Measurements from ENCODE around the gene ATP4A.
A peak's percentile ranks its signal among the peaks of the same experiment; 100 is the strongest.

ATP4A gene

DNA sequence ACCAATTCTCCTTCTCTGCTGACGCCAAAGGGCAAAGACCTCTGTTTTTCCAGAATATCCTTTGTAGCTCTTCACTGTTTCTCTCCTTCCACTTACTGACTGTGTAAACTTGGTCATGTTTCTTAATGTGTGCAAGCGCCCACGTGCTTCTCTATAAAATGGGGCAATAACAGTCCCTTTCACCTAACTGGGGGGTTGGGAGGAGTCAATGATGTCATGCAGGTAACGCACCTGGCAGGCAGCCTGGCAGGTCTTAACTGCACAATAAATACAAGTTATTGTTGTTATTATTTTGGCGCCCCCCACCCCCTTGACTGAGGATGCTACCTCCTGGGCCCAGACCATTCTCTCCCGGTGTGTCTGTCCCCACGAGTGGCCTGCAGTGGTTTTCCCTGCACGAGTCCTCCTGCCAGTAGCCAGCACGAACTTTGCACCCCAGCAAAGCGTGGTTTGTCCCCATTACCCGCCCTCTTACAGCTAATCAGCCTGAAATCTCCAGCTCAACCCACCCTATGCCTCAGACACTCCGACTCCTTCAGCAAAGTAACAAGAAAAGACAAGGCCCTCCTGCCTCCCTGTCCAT lies 40.6 kb downstream of the ATP4A start:
- no peak for DNase-seq

DNA sequence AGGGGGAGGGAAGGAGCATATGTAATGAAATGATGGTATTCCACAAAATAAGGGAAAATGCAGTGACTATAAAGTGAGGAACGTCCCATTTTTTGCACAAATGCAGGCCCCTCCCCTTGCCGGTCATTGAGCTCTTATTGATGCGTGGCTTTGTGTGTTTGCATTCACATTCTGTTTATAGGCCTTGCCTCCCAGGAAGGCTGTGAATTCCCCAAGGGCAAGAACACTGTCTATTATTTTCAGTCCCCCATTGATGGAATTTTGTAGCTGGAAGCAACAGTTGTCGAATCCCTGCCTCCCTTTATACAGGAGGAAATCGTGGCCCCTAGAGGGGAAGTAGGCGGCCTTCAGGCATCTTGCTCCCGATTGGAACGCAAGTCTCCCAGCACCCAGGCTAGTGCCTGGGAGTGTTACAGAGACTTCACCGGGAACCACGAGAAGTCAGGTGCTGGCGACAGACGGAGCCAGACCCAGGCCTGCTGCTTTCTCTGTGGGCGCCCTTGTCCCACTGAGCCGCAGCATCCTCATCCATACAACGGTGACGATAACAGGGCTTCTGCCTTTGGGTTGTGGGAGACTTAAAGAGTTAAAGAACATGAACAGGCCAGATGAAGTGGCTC lies 42.2 kb downstream of the ATP4A start:
- no peak for DNase-seq

DNA sequence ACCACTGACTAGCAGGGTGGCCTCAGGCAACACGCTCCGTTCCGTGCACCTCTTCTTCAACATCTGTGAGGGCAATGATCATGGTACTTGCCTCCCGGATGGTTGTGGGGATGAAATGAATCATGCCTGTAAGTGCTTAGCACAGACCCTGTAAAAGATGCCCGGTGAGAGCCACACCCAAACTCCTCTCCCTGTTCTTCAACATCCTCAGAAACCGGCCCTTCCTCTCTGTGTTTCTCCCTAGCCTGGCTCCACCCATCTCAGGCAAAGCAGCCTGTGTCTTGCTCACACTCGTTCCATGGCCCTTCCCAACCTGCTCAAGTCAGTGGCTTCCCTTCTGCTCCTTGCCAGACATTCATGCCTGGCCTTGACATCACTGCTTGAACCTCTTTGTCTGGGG lies 44.2 kb downstream of the ATP4A start:
- no peak for DNase-seq

DNA sequence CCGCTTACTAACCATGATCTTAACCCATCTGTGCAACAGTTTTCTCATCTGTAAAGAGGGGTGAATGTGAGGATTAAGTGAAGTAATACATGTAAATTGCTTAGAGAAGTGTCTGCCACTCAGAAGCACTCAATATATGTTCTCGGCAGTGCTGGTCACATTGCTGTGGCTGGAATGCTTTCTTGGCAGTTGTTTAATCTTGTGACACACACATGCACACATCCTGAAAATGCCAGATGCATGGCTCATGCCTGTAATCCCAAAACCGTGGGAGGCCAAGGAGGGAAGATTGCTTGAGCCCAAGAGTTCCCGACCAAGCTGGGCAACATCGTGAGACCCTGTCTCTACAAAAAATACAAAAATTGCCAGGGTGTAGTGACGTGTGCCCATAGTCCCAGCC lies 45.1 kb downstream of the ATP4A start:
- no peak for DNase-seq

DNA sequence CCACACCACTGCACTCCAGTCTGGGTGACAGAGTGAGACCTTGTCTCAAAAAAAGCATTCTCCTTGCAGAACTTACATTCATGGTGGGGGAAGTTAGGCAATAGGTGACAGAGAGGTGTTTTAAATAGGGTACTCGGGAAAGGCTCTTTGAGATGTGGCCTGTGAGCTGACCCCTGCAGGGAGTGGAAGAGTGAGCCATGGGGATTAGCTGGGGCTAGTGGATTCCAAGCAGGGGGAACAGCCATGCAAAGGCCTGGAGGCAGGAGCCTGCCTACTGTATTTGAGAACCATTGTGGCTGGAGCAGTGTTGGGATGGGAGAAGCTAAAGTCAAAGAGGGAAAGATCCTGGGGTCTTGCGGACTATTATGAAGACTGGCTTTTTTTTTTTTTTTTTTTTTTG lies 46.1 kb downstream of the ATP4A start:
- no peak for DNase-seq

DNA sequence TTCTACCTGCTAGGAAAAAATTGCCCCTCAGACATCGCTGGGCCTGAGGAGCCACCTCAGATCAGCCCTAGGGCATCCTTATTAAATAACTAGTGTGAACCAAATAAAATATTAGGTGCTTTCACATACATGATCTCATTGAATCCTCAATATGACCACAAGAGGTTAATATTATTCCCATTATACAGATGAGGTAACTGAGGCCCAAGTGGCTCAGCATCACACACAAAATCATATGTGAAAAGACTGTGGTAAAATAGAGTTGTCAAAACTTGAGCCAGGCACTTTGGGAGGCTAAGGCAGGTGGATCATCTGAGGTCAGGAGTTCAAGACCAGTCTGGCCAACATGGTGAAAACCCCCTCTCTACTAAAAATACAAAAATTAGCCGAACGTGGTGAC lies 47.1 kb downstream of the ATP4A start:
- no peak for DNase-seq

DNA sequence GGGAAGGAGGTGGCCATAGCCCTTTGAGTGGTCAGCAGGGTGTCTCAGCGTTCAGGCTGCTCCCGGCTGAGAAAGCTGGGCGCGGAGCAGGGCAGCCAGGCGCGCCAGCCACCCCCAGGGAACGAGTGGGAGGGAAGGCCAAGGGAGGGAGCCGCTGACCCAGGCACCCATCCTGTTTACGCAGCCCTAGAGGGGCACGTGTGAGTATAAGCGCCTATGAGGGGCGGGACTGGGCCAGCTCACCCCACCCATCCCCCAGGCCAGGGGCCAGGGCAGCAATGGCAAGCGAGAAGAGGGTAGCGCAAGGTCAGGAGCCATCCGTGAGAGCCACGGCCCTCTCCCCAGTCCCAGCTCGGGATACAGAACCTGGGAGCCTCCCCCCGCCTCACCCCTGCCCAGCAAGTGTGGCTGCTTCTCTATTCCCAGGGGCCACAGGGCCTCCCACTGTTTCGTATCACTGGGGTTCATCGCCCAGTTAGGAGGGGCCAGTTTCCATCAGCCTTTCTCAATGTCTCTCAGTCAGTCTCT lies 49.1 kb downstream of the ATP4A start:
- no peak for DNase-seq

DNA sequence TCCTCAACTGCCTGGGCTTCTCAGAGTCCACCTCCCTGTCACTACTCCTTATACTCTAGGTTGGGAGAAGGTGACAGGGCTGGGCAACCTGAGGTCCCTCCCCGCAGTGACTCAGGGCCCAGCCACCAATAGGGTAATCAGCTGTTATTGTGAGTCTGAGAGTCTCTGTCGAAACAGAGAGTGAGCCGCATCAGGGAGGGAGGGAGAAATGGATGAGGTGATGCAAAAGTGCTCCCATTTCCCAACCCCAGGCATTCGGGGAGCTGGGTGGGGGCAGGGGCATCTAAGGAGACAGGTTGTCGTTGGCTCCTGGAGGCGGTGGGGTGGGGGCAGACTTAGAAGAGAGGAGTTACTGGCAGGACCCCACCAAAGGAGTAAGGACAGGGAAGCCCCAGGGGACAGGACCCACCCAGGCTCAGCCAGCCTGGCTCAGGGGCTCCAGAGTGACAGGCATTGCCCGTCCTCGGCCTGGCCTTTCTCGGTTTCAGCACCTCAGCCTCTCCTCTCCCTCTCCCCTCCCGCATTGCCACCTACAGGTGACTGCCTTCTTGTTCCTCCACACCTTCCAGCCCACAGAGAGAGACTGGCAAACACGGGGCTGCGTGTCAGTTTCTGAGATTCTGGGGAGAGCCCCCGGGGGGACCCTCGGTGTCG lies 49.7 kb downstream of the ATP4A start, which contains the start of gene DMKN:
Gene DMKN (minus strand): TSS at position 22 of the 654 bp plus-strand sequence. CDS start 174 bp downstream, outside the sequence.
- DNase-seq: no peak

DNA sequence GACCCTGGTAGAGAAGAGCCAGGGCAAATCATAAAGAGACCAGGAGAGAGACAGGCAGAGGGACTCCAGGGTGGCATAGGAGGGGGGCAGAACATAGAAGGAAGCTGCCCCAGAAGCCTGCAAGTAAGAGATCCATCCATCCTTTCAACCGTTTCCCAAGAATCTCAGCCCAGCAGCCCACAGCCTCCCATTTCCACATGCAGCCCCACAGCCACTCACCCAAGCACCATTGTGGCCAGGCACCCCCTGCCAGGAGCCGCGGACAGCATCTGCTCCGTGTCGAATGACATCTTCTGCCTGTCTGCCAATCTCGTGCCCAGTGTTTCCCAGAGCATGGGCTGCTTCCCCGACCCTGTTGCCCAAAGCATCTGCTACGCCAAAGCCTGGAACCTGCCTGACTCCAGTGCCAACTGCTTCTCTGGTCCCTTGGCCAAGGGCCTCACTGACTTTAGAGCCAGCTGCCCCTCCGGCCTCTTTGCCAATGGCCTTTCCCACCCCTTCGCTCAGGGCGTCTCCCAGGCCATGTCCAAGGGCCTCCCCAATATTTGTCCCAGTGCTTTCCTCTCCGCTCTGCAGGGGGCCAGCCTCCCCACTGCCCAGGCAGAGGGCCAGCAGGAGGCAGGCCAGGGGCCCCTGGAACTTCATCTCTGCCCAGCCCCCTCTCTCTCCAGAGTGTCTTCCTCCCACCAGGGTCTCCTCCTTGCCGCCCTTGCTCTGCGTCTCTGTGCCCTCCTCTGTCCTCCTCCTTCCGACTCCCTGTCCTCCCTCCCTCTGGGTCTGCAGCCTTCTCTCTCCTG lies 50.4 kb downstream of the ATP4A start:
- DNase-seq: no peak

DNA sequence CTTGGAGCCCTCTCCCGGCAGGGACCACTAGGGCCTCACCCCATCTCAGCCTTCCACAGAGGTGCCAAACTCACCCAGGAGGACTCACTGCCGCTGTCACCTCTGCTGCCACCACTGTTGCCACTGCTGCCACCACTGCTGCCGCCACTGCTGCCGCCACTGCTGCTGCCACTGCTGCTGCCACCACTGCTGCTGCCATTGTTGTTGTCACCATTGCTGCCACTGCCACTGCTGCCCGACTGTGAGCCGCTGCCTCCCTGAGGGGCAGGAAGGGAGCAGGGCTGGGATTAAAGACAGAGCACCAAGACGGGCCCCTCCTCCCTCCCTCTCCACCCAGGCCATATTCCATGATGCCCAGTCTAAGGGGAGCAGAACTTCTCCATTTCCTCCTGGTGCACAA lies 52.1 kb downstream of the ATP4A start:
- DNase-seq: no peak

DNA sequence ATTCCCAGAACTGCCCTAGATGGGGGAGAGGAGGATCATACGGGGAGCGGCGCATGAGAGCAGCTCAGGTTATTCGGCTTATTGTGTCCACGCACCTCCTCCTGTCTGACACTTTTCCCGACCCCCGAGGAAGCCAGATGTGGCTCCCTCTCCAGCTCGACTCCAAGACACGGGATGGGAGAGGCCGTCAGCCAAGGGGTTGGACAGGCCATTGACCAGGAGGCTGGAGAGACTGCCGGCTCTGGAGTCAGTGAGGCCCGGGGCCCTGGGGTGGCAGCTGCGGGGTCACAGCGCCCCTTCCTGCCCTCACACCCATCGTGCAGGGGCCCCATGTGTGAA lies 52.9 kb downstream of the ATP4A start:
- DNase-seq: no peak

DNA sequence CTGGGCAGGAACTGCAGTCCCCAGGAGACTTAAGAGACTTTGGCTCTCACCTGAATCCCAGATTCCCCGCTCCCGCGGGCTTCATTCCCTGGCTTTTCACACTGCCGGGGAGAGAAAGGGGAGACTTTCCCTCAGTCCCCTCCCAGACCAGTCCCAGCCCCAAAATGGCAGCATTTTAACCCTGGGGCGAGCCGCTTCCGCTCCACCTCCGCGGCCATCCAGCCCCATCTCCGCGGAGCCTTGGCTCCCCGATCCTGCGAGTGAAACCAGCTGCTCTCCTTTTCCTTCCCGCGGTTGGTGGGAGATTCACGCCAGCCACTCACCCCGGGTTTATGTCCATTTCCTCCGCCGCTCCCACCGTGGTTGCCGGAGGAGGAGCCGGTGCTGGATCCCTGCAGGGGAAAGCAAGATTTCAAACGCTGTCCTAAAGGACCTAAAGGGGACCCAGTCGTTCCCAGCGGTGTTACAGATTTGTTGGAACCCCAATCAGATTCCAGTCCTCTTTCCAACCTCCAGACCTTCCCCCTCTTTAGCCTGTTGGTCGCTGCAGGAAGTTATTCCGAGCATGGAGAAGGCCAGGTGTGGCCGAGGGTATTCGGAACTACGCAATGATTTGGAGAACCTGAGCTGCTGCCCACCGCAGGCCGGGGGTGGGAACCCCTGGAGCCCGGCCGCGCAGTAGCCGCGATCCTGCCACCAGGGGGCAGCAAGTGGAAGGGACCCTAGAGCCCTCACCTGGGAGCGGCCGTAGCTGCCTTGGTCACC lies 53.4 kb downstream of the ATP4A start:
- peak; percentile 76 for DNase-seq

DNA sequence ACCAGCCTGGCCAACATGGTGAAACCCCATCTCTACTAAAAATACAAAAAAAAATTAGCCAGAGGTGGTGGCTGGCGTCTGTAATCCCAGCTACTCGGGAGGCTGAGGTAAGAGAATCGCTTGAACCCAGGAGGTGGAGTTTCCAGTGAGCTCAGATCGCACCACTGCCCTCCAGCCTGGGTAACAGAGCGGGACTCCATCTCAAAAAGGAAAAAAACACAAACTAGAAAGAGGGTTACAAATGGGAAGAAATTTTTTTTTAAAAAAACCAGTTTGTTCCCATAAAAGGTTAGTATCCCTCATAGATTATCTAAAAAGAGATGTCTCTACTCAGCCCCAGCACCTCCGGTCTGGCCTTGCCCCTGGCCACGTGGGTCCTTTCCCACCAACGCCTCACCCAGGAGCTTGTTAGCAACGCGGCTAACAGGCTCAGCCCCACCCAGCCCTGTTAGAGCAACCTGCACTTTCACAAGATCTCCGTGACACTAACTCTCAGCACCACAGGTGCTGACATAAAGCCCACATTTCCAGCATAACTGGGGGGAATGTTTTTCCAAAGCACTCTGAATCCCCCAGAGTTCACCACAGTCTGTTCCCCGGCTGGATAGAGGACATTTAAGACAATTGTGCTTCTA lies 54.3 kb downstream of the ATP4A start:
- DNase-seq: peak; percentile 25

DNA sequence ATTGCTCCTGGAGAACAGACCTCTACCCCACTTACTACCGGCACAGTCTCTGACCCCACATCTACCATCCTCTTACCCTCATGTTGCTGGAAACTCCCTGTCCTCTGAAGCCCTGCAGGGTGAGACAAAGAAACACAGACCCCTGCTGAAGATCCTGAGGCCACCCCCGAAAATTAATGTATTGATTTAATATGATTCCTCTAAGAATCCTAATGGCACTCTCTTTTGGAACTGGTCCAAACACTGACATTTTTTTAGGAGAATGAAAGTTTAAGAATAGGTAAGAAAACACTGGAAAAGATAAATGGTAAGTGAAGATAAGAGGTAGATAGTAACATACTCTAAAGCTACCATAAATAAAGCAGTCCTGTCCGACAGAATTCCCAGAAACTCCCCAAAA lies 55.3 kb downstream of the ATP4A start:
- no peak for DNase-seq

DNA sequence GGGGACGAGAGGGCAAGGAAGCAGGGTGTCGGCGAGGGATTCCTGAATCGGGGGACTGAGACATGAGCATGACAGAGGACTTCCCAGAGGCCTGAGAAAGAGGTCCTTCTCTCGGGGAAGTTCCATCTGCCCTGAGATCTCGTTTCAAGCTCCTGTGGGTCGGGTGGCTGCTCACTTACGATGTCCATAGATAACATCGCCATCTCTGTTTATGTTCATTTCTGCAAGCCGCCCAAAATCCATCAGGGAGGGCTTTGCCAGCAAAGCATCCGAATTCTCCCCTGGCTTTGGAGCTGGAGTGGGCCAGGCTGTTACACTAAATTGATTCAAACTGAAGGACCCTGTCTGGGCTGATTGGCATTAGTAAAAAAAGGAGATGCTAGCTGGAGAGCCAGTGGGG lies 55.9 kb downstream of the ATP4A start:
- no peak for DNase-seq

DNA sequence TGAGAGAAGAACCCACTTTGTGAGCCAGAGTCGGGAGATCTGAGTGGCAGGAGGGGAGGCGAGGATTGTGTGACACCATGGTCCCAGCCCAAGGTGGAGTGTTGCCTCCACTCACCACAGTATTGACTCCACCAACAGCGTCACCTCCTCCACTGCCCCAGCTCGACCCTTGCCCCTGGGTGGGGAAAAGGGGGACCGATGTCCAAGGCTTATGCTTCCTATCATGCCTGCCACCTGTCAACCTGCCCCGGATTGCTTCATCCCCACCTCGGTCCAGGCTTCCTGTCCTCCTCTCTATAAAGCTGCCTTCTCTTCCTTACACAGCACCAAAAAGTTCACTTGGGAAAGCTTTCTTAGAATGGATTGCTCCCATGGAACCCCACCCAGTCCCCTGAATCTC lies 57.4 kb downstream of the ATP4A start:
- no peak for DNase-seq

DNA sequence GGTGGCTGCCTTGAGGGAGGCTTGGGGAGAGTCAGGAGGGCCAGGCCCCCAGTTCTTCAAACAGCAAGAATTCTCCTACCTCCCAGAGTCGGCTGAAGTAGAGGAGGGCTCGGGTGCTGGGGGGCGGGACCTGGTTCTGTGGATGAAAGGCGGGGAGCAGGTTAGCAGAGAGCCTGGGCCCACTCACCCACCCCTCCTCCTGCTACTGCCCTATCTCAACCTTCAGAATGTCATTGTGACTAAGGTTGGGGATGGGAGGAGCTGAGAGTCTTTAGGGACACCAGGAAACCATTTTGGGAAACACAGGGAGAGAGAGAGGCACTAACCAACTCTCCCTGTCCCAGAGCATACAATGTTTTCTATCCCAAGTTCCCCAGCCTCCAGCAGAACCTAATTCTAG lies 60.7 kb downstream of the ATP4A start:
- no peak for DNase-seq

DNA sequence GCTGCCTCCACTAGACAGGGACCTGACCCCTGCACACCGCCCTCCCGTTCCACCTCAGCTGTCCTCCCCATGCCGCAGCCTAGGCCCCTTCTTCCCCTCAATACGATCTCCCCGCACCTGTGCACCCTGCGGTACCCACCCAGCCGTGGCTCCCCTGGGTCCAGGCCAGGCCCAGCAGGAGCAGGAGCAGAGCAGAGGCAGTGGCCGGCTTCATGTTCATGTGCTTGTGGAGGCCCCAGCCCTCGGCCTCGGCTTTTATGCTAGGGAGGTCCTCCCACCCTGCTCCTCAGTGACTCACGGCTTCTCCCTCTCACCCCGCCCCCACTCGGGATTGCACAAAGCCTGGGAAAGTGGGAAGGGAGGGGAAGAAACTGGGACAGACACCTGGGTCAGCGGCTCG lies 61.8 kb downstream of the ATP4A start:
- DNase-seq: no peak

DNA sequence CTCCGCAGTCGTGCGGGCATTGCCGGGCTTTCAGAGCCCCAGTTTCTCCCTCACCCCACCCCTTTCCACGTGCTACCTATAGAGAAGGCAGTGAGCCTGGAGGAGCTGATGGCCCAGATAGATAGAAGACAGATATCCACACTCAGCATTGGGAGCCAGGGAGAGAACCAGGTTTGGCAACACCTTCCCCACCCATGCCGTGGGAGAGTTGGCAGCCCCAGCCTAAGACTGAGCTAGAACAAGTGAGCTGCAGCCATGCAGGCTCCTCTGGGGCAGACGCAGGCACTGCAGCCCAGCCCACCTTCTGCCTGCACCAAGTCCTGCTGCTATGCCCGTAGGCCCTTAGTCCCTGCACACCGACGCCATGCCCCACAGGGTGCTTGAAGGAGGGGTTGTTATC lies 62.8 kb downstream of the ATP4A start:
- no peak for DNase-seq

Data from stimulated activated CD4-positive, alpha-beta T cell treated with anti-CD3 and anti-CD28 coated beads, Interleukin-12 subunit alpha, Interleukin-12 subunit beta, amount 100 ng/mL, for 4 hours (primary cell).